Measurements from ENCODE around the gene SCN4B.

The SCN4B gene

DNA sequence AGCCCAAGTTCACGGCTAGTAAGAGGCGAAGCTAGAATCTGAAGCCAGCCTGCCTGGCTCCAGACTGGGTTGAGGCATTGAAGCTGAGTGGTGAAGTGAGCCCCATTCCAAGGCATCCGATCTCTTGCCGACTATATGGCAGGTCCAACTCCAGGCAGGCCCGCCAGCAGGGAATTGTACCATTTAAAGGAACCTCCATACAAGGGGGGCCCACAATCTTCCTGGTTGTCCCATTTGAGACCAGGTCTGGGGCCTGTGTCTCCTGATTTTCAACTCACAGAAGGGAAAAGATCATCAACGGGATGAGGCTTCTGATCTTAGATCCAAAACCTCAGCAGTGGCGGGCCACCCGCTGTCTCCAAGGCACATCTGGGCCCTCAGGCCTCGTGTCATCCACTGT, 19.7 kb upstream of the SCN4B start:
- no peak for DNase-seq

DNA sequence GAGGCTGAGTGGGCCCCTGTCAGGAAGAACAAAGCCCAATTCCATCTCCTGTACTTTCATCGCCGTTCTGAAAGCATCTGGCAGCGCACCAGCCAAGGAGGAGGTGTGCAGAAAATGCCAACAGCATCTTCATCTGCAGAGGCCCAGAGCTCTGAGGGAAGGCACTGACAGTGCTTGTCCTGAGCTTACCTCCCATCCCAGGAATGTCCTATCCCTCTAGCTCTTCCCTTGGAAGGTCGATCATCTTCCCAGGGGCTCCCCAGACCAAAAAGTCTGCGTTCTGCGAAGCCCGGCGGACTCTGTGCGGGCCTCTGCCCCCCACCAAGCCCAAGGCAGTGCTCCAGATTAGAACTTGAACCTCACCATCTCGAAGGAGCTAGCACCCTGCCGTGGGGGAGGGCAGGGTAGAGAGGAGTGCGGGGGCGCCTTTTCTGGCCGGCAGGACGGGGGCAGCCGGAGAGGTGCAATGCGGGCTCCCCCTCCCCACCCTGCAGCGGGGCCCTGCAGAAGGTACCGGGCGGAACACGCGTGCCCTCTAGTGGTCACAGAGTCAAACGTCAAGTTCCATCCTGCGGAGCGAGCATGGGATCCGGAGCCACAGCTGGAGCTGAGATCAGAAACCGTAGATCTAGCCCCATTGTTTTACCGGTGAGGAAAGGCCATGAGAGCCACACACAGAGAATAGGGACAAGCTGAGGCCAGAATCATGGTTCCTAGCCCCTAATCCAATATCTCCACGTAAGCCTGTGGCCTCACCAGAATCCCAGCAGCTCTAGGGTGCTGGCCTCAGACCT, 18.8 kb upstream of the SCN4B start:
- DNase-seq = peak; percentile 65

DNA sequence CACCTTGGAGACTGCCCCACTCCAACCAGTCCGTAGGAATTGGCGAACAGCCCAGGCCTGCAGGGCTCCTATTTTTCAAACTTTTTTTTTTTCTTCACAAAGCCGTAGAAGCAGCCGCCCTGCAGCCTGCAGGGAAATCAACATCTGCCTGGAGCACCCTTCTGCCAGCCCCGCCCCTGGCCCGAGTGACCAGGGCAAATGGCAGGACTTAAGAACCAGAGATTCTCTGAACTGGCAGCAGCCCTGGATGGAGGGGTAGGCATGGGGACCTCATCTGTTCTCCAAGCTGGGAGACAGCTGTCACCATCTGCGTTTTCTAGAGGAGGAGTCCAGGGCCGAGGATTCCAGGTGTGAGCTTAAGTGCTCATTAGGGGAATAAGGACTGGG, 18.3 kb upstream of the SCN4B start:
- DNase-seq = no peak

DNA sequence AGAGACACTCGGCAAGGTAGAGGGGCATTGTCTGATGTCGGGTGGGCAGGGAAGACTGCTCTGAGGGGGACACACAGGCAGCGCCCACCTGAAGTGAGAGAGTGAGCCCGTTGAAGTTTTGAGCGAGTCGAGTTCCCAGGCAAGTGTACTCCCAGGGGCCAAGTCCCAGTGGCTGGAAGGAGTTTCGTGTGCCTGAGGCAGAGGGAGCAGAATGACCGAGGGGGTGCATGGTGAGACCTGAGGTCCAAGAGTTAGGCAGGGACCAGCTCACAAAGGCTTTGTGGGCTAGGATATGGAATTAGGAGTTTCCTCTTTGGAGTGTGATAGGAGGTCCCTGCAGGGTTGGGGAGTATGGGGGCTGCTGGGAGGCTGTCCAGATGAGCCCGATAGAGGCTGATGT, 17.6 kb upstream of the SCN4B start:
- no peak for DNase-seq

DNA sequence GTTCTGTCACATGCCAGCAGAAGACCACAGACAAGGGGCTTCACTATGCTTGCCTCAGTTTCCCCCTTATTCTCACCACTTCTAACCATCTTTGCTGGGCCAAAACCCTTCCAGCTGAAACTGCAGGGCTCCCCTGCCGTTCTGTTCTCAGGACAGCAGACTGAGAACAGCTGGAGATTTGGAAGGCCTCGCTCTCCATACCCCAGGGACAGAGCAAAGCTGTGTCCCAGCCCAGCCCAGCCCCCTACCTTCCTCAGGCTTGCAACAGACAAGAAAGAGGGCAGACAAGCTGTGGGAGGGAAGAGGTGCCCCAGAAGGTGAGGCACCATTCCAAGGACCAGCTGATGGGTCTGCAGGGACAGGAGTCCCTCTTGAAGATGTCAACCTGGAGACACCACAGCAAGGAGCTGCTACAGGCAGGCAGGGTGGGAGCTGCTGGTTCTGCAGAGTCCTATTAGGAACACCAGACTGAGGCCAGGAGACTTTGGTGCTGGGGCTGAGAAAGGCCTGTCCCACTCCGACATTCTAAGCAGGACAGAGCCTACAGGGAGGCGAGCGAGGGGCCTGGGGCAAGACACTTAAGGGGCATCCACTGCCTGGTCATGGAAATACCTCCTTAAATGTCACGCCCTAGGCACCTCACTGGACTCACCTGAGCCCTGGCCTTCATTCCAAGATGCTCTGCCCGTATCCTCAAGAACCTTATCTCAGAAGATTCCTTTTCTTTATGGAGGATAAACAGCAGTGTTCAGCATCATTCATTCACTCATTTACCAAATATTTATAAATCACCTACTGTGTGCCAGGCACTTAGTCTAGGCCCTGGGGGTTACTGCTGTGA, 16.9 kb upstream of the SCN4B start:
- DNase-seq = no peak

DNA sequence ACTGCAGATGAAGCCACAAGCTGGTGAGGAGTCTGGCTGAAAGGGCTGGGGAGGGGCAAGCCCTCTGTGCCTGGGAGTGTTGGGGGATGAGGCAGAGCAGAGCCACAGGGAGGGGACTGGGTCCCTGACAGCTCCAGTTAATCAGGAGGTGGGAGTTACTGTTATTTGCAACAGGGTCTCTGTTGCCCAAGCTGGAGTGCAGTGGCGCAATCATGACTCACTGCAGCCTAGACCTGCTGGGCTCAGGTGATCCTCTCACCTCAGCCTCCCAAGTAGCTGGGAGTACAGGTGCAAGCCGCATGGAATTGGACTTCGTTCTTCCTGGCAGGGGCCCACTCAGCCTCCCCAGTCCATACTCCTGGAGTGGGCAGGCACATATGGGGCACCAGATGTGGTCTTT, 16.1 kb upstream of the SCN4B start:
- no peak for DNase-seq

DNA sequence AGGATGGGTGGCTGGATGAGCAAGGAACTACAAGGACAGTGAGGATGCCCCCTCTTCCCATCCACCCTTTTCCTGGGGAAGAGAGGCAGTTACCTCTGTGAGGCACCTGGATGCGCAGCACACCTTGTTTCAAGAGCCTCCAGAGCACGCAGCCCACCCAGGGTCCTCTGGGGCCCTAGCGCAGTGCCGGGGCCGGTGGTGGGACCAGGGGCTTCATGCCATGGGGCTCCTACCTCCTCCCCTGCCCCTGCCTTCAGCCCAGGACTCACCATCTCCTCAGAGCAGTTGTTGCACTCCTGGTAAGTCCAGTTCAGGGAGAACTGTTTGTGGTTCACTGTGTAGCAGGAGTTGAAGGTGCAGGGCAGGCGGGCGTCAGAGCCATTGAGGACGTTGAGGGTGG, 15.7 kb upstream of the SCN4B start:
- DNase-seq = no peak

DNA sequence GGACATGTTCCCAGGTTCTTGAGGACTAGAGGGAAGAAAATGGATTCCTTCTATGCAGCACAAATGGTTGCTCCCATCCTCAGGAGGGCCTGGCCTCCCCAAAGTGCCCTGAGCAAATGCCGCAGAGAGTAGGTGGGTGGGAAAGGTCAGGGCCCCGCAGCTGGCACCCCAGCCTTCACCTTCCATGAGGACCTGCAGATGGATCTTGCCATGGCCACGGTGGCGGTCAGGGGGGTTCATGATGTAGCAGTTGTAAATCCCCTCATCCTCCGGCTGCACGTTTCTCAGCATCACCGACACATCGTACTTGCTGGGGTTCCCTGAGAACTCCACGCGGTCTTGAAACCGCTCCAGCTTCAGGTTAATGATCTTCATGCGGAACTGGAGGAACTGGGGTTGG, 15.3 kb upstream of the SCN4B start:
- no peak for DNase-seq

DNA sequence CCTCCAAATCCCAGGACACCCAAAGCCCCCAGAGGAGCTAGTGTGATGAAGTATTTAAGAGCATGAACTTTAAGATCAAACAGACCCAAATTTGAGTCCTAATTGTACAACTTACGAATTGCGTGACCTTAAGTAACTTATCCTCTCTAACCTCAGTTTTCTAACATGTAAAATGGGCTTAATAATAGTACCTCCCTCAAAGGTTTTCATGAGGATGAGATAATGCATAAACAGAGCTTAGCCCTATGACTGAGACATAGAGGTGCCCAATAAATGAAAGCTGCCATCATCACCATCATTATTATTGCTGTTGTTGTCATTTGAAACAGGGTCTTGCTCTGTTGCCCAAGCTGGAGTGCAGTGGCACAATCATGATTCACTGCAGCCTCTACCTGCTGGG, 14.6 kb upstream of the SCN4B start:
- no peak for DNase-seq

DNA sequence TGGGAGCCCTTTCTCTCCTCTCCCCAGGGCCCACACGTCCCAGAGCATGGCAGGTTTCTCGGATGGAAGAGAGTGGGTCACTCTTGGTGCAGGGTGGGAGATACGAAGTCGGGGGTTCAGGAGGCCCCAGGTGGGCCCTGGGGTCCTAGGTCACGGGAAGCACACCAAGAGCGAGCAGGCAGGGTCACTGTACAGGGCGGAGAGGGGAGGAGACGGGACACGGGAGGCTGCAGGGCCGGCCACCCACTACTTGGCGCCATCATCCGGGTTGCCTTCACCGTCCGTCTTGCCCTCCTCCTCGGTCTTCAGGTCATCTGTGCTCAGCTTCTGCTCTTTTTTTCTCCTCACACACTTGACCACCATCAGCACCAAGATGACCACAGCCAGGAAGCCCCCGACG, 14.0 kb upstream of the SCN4B start:
- no peak for DNase-seq

DNA sequence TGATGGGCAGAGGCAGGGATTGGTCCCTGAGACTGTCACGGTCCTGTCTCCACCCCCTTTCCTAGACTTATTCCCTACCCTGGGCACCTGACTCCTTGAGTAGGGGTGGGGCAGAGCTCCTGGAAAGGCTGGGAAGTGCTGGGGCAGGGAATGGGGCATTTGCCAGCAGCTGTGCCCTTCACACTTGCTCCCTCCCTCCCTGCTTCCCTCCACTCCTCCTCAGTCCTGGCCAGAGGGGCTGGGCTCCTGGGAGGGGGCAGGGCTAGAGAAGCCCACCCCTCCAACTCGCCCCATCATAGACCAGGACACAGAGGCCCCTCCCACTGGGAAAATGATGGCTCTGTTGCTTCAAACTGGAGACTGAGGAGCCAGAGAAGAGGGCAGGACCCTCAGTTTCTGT, 12.3 kb upstream of the SCN4B start:
- no peak for DNase-seq

DNA sequence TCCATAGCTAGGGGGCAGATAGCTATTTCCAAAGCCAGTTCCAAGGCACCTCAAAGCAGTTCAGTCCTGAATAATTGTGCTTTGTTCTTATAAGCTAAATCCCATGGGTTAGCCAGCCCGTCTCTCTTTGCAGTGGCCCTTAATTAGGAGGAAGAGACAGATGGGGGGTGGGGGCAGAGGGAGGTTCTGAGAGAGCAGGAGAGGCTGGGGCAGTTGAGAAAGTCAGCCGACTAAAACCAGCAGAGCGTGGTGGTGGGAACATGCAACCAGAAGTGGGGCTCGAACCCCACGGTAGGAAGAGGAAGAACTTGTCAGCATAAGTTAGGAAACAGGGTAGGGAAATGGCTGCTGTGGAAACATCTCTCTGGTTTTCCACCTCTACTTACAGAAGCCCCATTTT, 10.9 kb upstream of the SCN4B start:
- no peak for DNase-seq

DNA sequence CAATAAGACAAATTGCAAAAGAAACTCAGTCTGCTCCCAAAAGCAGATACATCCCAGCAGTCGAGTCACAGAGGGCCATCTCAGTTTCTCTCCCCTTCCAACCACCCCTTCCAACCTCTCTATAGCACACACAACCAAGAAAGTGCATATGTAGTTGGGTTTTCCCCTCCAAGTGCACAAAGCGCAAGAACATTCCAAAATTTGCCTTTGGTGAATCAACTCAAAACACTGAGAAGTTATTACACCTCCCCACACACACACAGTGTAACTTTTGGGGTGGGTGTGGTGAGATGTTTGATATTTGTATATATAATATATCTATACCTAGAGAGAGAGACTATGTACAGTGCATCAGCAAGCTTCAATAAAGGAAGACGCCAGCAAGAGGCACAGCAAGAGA, 10.2 kb upstream of the SCN4B start:
- no peak for DNase-seq

DNA sequence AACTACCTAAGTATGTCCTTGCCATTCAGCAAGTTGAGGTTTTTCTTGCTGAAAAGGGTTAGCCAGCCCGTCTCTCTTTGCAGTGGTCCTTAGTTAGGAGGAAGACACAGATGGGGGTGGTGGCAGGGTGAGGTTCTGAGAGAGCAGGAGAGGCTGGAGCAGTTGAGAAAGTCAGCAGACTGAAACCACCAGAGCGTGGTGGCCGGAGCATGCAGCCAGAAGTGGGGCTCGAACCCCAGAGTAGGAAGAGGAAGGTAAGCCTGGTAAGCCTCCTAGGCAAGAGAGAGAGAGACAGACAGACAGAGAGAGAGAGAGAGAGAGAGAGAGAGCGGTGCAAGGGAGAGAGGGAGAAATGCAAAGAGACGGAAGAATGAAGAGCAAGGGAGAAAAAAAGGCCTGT, 9.2 kb upstream of the SCN4B start:
- no peak for DNase-seq

DNA sequence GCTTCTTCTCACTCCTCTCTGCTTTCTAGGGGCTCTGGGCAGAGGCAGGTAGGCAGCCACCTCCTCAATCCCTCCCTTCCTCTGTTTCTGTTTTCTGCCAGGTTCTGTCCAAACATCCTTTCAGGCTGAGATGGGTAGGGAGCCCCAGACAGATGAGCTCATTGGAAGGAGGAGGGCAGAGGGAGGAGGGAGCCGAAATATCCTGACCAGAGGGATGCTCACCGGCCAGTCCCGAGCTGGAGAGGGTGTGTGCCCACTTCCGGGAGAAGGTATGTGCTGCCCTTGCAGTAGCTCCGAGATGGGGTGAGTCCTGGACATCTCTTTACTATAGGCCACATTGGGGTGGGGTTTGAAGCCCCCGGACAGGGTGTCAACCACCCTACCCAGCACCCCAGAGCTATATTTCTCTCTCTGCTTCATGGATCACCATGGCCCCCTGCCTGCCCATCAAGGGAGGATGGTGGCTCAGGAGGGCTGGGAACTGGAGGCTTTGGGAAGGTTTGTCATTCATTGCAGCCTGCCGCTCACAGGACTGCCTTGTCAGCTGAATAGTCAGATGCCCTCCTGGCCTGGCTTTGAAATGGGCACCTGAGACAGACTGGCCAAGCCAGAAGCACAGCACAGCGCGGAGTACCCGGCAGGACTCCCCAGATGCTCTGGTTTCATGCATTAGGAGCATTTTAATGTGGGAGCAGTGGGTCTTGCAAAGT, 4.7 kb upstream of the SCN4B start:
- no peak for DNase-seq

DNA sequence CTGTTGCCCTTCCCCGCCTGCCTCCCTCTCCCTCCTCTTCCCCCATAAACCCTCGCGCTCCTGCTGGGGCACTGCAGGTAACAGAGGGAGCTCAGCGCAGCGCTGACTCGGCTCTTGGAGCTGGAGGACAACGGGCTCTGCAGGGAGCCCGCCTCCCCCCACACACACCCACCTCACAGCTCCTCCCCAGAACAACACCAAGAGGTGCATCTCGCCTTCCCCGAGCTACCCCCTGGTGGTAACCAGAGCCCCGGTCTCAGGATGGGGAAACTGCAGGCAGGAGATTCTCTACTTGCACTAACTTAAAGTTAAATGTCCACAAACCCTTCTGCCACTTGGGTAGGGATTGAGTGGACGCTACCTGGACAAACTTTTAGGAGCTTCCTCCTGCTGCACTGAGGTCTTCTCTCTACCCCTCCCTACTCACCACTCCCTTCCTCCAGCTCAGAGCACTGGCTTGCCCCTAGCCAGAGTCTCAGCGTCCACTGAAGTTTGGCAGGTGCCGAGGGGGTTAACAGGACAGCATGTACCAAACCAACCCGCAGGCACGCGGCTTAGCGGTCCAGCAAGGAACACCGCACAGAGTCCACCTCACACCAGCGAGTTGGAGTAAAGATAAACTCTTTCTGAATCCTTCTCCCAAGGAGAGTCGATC, 4.0 kb upstream of the SCN4B start:
- DNase-seq = no peak

DNA sequence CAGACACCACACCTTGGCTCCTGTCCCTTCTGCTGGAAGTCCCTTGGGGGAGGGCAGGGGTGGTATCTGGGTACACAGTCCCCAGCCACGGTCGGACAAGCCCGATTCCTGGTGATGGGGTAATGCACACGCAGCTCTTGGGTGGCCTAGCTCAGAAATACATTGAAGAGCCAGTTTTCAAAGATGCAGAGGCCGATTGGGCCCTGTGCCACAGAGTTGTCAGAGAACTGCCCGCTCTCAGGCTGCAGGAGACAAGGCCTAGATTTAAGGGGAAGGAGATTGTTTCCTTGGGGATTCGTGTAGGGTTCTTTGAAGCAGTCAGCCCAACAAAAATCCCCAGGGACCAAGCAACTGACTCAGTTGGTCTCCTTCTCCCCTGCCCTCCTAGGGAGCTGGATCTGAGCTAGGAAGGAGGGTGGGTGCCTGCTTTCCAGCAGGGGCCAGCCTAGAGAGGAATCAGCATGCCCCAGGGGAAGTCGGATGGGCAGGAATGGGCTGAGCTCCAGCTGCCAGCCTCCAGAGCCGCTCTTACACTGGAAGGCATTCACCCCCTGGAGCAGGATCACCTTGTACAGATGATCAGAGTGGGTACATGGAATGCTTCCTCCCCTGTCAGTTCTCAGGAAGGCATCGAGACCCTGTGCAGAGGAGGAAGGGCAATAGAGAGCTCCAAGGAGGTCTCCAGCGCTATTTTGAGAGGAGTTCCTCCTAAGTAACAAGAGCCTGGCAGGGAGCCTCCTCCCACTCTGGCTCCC, 3.3 kb upstream of the SCN4B start:
- DNase-seq = no peak

DNA sequence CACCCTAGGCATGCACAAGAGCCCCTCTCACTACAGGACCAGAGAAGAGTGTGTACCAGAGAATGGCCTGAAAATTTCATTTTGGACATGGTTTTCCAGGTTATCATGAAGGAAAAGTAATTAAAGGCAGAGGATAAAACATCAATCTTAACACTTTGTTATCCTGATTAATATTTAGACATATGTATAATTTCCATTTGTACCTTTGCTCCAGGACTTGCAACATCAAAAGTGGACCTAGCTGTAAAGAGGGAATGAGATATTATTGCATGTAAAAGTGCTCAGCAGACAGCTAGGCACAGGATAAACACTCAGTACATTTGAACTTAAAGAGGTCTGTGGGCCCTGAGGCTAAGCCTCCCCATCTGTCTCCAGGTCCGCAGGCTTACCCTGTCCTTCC, 2.0 kb upstream of the SCN4B start:
- DNase-seq = no peak

DNA sequence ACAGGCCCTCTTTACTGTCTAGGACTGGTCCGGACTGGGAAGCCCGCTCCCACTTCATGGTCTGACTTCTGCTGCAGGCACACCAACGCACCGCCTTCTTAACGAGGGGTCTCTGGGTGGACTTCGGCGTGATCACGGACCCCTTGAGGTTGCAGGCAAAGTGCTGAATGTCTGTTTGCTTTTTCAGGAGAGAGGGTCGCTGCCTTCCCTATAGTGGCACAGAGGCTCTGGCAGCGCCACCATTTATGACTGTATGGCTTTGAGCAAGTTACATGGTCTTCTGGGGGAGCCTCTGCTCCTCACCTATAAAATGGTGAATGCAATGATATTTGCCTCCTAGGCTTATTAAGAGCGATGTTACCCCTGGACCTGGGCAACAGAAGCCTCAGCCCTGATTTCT, 1.4 kb upstream of the SCN4B start:
- DNase-seq = no peak

DNA sequence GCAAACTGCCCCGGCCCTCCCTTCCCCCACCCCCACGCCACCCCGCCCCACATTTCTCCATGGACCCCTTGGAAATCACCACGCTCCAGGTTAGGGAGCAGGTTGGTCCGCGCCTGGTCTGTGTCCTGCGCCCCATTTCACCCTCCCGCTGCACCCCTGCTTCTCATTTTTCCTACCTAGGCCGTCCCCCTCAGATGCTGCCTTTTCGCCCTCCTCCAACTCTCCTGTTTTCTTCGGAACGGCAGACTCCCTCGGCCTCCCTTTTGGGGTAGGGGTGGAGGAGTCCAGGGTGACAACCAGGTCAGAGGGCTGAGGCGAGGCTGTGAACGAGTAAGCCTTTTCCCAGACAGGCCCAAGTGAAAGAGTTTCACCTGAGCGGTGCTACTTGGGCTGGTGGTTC, 893 bp upstream of the SCN4B start:
- DNase-seq = no peak

DNA sequence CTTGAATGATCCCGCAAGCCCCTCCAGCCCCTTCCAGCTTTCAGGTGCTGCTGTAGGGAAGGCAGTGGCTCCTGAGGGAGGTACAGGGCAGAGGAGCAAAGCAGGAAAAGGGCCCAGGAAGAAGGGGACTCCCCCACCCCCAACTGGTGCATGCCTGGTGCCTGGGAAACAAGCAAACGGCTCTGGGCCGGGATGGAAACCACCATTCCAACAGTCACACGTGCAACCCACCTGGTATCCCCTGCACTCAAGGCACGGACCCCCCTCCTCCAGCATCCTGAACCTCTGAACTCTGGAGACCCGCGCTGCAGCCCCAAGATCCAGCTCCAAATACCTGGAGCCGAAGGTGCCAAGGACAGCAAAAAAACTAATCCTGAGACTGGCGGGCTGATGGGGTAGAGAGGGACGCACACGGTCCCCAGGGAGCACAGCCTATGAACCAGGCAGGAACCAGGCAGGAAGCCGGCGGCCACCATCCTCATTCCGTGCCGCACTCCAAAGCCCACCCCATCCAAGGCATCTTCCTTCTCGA, 537 bp downstream of the SCN4B start:
- no peak for DNase-seq

DNA sequence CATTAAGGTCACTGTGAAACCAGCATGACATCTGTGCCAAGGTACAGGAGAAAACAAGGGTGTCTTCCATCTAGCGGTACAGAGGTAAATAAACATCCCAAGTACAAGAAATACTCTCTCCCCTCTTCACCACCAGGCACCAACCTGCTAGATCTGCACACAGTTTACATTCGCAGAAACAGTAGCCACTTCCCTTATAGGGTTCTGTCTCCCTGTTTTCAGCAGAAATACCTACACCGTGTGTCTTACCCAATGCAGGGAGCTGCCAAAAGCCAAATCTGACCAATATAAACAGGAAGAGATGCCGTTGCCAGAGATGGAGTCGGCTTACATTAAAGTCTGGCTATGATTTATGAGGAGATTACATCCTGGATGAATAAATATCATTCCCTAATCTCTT, 1.2 kb downstream of the SCN4B start:
- DNase-seq = no peak

Data from activated T-cell treated with anti-CD3 and anti-CD28 coated beads for 4 hours (primary cell).